ENCODE measurements around the gene GPC4.

GPC4 gene

GRCh38 chrX:133415276-133416105 lies at the start of gene GPC4:
GPC4 (minus strand) TSS chrX:133415489; CDS start chrX:133414965, 524 bp downstream.
- no peak for DNase-seq

GRCh38 chrX:133461231-133461630 lies 45.9 kb upstream of the GPC4 start:
- no peak for DNase-seq

- DNase-seq, result no peak
These were observed 39.6 kb upstream of the GPC4 start for GRCh38 chrX:133454924-133455323.

GRCh38 chrX:133454491-133454914 lies 39.2 kb upstream of the GPC4 start:
- no peak for DNase-seq

DNA sequence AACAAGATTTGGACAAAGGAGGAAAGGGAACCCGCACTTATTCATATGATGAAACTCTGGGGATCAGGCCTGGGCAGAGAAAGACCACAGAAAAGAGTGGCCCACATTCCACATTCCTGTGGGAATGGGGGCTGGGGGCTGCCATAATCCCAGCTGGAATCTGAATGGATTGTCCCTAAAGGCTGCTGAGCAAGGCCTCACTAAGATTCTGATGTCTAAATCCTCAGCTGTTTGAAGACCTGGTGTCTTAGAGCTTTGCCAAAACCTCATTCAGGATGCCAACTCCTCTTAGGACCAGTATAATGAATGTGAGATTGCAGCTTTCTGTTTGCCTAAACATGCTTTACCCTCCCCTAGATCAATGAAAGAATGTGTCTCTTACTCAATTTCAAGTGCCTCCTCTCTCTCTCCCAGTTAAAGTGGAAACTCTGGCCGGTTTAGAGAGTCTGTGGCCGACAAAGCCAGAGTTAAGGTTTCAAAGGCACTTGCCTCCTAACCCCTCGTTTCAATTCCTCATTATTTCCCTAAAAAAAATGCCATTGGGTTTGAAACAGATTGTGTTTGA lies 33.3 kb upstream of the GPC4 start:
- DNase-seq, result no peak

DNA sequence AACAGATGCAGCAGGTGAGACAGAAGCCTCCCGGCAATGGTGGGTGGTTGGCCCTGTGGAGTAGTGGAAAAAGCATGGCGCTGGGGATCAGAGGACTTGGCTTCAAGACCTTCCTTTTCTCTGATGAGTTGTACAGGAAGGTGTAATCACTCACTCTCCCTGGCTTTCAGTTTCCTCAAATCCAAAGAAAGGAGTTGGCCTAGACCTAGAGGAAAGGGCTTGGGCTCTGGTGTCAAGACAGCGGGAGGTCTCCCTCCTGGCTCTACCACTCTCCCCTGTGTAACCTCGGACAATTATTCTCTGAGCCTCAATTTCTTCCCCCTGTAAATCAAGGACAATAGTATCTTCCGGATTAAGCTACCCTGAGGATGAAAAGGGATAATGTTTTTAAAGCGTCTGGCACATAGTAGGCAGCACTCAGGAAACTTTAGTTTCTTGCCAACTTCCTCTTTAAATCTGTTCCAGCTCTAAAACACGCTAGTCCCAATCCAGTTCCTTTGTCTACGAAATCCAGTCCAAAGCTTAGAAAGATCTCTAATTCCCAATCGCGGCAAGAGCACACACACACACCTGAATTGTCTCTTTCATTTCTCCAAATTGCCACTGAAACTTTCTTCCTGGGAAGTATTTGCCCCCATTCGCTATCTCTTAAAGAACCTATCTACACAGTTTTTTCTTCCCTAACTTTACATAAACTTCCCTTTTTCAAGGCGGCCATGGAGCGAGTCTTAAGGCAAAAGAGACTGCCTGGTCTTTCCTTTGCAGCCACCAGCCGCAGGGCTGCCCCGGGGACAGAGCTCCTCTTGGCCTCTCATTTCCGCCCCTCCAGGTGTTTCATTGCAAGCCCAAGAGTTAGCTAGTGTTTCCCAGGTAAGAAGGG lies 29.9 kb upstream of the GPC4 start:
- no peak for DNase-seq

- DNase-seq, result no peak
These were observed 28.9 kb upstream of the GPC4 start for GRCh38 chrX:133444196-133444595.

DNA sequence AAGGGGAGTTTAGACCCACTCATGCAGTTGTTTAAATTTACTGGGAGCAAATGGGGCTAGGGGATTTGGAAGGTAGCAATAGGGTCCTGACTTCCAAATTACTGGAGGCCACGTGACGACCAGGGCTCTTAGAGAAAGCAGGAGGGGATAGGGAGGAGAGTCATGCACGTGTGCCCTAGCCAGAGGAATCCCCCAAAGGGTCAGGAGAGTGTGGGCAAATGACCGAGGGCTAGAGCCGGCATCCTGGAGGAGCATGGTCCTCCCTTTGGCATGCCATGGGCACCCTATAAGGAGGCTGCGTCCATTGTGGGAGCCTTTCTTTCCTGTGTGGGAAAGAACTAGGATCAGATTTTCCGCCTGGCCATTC lies 25.5 kb upstream of the GPC4 start:
- no peak for DNase-seq

DNA sequence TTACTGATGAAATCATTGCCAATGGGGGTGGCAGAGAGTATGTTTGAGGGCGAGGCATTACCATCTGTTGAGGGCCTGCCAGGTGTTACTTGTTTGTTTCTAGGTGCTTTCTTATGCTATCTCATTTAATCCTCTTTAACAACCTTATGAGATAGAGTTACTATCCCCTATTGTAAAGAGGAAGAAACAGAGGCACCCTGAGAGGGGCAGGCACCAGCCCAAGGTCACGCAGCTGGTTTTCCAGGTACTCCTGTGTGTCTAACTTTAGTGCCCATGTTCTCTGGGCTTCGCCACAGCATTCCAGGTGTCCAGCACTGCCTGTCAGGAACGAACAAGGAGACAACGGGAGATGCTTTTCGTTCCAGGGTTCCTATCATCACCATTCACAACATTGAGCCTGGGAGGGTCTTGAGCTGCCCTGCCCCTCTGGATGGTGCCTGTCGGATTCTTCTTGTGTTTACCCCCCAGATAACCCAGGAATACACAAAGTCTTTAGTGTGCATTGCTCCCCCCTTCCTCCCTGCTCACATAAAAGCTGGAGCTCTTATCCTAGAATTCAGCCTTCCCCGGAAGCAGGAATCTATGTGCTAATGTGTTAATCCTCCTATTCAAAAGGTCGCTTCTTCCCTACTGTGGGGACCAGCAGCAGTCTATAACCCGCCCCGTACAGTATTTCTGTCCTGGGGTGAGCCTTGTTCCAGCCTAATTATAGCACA lies 24.9 kb upstream of the GPC4 start:
- DNase-seq, result no peak

DNA sequence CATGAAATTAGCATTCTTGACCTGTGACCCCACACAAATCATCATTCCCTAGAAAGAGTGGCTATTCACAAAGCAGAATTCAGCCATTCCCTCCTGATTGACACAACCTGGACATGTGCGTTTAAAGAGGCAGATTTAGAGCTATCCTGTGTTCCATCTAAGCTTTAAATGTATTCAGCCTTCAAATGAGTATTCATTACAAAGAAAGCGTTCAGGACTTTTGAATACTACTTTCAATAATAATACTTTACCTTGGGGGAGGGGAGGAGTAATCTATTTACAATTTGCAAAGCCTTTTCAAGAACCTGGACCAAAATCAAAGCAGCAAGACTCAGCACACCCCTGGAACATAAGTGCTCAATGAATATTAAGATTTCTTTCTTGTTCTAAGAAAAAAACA lies 22.5 kb upstream of the GPC4 start:
- DNase-seq, result no peak

DNA sequence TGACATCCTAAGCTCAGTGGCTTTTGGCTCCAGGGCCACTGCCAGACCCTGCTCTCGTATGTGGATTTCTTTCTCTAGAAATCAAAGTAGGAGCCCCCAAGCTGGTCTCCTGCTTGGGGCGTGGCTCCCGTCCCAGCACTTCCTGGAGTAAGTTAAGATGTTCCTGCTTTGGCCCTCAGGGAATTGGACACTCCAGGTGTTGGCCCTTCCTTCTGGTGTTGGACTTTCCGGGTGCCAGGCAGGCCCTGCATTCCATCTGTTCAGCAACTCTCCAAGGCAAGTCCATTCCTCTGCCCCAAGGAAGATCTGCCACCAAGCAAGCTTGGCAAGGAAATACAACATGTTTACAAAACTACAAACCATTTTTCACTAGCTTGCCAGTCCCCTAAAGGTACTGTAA lies 22.1 kb upstream of the GPC4 start:
- DNase-seq, result no peak

GRCh38 chrX:133435544-133436124 lies 20.3 kb upstream of the GPC4 start:
- DNase-seq, result no peak

GRCh38 chrX:133434197-133434820 lies 19.0 kb upstream of the GPC4 start:
- DNase-seq, result no peak

DNA sequence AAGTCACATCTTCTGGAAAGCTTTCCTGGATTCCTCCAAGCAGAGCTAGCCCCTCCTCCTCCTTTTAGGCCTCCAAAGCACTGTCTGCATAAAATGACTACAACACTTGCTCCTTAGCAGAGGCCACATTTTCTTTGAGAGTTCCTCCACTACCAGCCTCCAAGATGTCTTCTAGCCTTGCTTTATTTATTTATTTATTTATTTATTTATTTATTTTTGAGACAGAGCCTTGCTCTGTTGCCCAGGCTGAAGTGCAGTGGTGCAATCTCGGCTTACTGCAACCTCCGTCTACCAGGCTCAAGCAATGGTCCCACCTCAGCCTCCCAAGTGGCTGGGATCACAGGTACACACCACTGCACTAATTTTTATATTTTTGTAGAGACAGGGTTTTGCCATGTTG lies 4.6 kb upstream of the GPC4 start:
- no peak for DNase-seq

DNA sequence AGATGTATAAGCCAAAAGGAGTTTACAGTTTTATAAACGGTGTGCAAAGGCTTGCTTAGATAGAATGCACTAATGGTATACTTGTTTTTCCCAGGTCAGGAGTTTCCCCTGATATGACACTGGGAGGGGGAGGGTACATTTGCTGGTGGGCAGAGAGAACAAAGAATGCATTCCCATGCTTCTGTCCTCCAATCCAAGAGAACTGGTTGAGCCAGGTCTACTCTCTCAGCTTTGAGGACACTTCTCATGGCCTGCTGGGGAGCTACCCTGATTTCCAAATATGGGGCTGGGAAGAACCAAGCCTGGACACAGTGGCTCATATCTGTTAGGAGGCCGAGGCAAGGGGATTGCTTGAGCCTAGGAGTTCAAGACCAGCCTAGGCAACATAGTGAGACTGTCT lies 3.3 kb upstream of the GPC4 start:
- DNase-seq, result no peak

DNA sequence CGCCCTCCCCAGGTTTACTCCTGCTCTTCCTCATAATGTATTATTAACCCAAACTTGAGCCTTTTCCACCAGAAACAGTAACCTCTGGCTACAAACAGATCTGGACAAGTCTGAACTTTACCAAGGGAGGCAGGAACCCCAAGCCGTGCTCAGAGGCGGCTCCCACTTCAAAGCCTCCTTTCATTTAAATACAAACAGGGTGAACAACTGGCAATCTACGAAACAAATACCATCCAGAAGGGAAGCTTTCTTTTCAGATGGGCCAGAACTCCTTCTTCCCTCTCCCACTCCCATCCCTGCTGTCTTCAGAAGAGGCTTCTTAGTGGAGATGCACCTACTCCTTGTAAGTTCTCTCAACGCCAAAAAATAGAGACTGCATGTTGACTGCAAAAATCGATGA lies 2.1 kb upstream of the GPC4 start:
- no peak for DNase-seq

- DNase-seq, result no peak
These were observed 648 bp downstream of the GPC4 start for GRCh38 chrX:133414406-133415275.

DNA sequence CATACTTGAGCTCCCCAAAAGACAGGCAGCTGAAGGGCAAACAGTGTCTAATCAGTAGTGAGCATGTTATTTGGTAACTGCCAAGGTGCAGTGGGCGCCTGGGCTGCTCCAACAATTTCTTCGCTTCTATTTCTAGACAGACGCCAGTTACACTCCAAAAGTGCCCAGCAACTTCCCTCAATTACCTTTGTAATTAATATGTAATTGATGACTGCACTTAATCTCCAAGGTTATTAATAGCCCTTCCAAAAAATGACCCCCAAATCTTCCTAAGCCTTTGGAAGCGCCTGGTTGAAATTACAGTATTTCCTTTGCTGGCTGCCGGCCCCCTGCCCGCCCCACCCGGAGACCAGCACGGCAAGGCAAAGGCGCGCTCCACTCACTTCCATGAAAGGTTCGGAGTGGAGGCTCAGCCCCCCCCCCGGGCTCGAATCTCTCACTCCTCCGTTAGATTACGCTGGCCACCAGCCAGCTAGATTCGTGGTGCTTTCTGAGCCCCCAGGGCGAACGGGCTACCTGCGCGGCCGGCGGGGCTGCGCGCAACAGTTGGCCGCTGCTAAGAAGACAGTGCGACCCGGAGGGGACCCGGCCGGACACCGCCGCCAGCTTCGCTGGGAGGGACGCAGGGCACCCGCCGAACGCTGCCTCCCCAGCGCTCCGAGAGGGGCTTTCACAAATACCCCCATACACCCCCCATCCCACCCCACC lies 1.9 kb downstream of the GPC4 start:
- no peak for DNase-seq

DNA sequence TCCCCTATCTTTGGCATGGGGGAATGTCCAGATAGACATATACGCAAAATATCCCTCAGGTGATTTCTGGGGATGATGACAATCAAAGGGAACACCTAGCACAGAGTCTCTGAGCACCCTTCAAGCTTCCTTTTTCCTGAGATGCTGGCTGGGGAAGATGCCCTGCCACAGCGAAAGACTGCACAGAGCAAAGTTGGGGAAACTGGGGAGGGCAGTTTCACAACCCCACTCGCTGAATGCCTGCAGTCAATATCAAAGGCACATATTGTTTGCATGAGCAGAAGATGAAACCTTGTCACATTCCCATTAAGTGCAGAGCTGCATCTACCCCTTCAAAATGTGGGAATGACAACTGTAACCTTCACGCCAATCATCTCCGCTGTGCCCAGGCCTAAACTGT lies 2.6 kb downstream of the GPC4 start:
- DNase-seq, result no peak

- DNase-seq, result no peak
These were observed 3.0 kb downstream of the GPC4 start for GRCh38 chrX:133412246-133412645.

GRCh38 chrX:133410550-133410949 lies 4.7 kb downstream of the GPC4 start:
- no peak for DNase-seq
